Amniotic epithelial cell (primary cell): ENCODE results near the gene SEL1L2.
"Not testable (repeated sequence)": the region's sequence is repeated elsewhere in the genome, so short reads cannot be mapped to it uniquely, and the experiment has no call there.

Source experiments
- DNase-seq: peaks from one replicate; pipeline ENCODE4 v3.0.0-alpha.2; 2010; ENCODE audit warnings: low read depth

The SEL1L2 gene, protein sequence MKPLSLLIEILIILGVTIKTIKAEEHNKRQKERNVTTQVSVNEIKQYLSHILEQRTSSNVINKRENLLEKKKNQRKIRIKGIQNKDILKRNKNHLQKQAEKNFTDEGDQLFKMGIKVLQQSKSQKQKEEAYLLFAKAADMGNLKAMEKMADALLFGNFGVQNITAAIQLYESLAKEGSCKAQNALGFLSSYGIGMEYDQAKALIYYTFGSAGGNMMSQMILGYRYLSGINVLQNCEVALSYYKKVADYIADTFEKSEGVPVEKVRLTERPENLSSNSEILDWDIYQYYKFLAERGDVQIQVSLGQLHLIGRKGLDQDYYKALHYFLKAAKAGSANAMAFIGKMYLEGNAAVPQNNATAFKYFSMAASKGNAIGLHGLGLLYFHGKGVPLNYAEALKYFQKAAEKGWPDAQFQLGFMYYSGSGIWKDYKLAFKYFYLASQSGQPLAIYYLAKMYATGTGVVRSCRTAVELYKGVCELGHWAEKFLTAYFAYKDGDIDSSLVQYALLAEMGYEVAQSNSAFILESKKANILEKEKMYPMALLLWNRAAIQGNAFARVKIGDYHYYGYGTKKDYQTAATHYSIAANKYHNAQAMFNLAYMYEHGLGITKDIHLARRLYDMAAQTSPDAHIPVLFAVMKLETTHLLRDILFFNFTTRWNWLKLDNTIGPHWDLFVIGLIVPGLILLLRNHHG

DNA sequence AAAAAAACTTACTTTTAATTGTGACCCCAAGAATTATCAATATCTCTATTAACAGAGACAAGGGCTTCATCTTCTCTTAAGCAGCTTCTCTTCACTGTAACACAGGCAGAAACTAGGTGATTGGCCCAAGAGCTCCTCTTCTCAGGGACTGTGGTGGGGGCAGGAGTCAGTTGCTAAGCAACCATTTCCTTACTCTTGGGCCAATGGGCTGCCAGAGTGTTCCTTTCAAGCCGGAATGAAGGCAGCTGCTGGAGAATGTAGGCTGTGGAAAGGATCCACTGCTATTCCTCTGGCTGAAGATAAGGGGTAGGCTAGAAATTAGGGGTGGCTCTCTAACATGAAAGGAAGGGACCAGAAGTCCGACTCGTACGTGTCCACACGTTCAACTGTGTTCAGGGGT, at the start of gene SEL1L2:
Gene SEL1L2 (minus strand): TSS at position 150 of the 400 bp plus-strand sequence. CDS start 80 bp downstream, at position 70.
- DNase-seq, result no peak

DNA sequence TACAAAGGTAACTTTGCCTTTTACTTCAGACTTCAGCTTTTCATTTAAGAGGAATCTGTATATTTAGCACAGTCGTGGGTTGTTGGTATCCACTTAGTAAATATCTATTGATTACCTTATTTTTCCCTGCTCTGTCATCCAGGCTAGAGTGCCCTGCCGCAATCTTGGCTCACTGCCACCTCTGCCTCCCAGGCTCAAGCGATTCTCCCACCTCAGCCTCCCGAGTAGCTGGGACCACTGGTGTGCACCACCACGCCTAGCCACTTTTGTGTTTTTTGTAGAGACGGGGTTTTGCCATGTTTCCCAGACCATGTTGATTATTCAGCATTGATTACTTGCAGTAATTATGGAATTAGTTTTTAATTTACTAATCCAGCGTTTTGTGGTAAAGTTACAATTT, 46.2 kb upstream of the SEL1L2 start:
- DNase-seq, result no peak

DNA sequence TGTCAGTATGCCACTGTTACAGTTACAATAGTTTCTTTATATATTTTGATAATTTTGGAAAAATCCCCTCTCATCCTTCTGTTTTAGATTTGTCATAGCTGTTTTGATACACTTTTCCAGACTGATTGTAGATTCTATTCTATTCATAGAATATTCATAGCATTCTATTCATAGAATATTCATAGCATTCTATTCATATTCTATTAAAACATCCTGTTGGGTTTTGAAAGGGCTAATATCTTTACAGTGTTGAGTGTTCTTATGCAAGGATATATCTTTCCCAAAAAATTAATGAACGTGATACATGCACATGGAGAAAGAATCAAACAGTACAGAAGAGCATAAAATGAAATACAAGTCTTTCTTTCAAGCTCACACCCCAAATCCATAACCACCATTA, 42.9 kb upstream of the SEL1L2 start:
- no peak for DNase-seq

DNA sequence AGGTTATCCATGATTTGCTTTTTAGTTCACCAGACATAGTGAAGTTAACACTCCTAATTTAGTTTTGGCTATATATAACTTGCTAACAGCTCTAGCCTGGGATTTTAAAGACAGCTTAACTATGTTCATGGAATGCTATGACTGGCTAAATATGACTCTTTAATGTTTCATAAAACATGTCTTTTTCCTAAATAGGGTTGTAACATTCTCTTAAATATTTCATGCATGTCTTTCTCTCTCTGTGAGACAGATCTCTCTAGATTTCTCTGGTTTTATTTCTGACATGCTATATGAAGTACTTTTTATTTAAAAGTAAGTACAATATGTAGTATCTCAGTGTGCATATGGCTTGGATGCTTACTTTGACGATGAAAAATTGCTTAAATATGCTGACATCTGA, 40.6 kb upstream of the SEL1L2 start:
- DNase-seq, result no peak

DNA sequence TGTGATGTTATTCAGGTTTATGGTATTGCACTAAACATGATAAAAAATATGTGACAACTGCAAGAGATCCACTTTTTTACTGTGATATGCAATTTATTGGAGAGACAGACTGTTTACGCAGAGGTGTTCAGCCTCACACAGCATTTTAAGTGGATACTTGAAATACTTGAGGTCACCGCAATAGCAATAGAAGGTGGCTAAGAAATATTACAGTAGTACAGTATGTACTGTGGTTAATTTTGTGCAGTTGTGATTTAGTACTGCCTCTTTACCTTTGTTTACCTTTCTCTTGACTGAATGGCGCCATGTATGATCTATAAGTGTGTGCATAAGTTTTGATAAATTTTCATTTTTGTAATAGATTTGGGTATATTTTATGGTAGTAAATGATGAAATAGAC, 22.3 kb upstream of the SEL1L2 start:
- no peak for DNase-seq

DNA sequence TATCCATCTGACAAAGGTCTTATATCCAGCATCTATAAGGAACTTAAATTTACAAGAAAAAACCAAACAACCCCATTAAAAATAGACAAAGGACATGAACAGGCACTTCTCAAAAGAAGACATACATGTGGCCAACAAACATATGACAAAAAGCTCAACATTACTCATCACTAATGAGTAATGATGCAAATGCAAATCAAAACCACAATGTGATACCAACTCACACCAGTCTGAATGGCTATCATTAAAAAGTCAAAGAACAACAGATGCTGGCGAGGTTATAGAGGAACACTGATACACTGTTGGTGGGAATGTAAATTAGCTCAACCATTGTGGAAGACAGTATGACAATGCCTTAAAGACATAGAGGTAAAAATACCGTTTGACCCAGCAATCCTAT, 18.8 kb upstream of the SEL1L2 start:
- DNase-seq, result no peak

DNA sequence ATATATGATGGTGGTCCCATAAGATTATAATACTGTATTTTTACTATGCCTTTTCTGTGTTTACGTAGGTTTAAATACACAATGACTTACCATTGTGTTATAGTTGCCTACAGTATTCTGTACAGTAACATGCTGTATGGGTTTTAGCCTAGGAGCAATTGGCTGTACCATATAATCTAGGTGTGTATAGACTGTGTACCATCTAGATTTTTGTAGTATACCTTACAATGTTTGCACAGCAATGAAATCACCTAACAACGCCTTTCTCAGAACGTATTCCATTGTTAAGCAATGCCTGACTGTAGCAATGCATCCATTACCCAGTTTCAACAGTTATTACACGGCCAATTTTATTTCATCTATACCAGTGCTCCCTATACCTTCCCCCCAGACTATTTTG, 15.6 kb upstream of the SEL1L2 start:
- no peak for DNase-seq

DNA sequence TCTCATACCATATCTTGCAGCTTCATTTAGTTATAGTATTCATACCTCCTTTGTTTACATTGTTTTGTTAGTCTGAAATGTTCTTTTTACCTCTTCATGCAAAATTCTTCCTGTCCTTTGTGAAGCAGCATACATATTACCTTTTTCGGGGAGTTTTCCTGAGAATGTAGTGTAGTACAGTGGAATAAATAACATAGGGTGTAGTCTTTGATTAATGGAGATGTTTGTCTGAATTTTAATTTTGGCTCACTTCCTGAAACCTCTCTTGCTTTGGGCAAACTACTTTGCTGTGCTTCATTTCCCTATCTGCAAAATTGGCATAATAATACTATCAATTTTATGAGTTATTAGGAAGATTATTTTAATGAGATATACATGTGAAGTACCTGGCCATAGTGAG, 10.5 kb upstream of the SEL1L2 start:
- no peak for DNase-seq

DNA sequence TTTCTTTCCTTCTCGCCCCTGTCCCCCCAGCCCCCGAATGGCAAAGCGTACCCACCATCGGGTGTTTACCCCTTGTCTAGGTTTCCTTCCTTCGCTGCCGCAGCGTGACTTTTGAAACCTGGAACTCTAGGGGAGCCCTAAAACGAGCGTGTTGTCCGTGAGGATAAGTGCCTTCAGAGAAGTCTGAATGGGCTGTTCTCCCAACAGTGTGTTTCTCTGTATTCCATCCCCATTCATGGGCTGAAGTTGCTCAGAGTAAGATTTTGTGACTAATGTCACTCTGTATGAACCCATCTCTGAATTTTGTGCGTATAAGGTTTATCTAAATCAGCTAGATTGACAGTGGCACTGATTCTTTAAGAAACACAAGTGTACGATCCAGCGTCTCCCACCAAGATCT, 5.9 kb upstream of the SEL1L2 start:
- no peak for DNase-seq

DNA sequence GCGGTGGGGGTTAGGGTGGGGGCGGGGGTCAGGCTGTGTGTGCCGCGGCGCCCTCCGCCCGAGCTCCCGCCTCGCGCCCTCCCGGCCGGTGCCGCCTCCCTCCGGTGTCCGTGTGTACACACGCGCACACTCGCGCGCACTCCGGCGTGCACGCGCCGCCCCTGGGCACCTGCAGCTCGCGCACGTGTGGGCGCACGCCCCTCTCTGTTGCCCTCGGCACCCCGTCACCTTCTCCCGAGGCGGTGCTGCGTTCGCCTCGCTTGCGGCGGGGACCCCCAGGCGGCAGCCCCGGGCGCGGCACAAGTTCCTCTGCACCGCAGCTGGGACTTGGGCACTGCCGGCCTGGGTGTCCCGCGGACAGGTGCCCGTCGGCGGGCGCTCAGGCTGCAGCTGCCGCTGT, 5.4 kb upstream of the SEL1L2 start:
- no peak for DNase-seq

DNA sequence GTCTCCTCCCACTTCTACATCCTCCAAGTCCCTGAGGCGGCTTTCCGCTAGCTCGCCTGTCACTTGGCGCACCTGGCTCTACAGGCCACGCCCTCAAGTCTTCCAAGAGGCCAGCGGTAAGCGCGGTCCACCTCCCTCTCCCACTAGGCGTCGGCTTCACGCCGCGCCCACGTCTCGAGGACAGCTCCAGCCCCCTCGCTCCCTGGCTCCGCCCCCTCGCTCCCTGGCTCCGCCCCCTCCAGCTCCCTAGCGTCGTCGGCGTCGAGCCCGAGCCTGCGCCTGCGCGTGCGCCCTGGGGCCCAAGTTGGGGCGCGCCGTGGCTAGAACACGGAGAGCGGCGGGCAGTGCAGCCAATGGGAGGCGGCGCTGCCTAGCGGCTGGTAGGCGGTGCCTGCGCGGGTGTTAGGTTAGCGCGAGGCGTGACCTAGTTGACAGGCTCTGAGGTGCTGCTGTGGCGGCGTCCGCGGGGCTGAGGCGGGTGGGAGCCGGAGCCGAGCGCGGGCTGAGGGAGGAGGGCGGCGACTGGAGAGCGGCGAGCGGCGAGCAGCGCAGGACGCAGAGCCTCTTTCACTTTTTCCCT, 4.8 kb upstream of the SEL1L2 start, which contains the start of gene MACROD2:
Gene MACROD2 (plus strand): TSS at position 431 of the 580 bp plus-strand sequence.
- DNase-seq, result peak; percentile 72

DNA sequence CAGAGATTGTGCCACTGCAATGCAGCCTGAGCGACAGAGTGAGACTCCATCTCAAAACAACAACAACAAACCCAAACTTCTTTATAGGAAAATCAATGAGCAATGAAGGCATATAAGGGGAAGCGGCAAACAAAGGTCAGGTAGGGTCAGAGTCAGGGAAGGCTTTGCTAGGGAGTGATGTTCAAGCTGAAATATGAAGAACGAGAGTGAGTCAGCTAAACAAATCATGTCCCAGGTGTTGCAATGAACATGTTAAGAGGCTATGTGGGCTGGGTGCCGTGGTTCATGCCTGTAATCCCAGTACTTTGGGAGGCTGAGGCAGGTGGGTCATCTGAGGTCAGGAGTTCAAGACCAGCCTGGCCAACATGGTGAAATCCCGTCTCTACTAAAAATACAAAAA, 1.5 kb upstream of the SEL1L2 start:
- DNase-seq, result not testable (repeated sequence)

DNA sequence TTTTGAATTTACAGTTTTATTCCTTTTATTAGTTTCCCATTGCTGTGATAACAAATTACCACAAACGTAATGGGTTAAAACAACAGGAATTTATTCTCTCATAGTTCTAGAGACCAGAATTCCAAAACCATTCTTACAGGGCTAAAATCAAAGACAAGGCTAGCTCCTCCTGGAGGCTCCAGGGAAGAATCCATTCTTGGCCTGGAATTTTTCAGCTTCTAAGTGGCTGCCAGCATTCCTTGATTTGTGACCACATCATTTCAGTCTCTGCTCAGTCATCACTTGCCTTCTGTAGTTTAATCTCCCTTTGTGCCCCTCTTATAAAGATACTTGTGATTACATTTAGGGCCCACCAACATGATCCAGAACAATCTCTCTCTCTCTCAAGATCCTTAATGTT, 897 bp upstream of the SEL1L2 start:
- DNase-seq, result no peak

DNA sequence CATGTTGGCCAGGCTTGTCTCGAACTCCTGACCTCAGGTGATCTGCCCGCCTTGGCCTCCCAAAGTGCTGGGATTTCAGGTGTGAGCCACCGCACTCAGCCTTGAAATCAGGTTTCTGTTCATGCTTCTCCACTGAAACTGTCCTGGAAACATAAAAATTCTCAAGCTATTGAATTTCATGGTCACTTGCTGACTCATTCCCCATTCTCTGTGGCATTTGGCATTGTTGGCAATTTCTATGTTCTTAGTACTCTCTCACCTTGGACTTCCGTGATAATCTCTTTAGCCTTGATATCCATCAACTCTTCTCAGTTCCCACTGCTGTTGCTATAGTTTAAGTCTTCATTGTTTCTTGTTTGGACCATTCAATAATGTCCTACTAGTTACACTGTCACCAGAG, 6.2 kb downstream of the SEL1L2 start:
- no peak for DNase-seq

DNA sequence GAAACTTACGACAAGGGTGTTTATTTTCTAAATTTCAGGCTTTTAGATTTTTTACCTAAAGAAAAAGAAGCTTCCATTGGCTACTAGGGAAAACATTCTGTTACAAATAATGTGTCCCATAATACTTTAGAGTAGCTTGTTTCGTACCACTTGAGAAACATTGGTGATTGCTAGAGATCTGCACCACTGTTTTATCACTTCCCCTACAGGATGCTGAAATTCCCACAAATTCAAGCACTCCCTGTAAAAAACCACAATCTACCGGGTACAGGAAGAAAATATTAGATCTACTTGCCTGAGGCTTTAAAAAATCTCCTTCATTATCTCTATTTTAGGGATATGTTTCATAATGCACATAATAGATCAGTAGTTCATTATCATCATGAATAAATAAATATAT, 29.9 kb downstream of the SEL1L2 start:
- no peak for DNase-seq

DNA sequence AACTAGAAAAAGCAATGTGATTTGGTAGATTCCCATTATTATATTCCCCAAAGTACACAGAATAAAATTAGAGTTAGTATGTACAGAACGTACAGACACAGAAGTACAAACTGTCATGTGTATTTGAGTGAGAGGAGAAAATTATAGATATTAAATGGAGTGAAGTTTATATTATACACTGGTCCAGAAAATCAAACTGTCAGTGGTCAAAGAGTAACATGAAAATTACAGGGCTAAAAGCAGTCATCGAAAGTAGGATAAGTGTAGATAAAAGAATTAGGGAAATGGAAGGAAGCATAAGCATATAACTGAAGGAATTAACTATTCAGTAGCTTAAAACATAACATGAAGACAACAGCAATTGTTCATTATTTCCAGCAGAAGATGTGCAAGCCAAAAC, 30.3 kb downstream of the SEL1L2 start:
- DNase-seq, result no peak

DNA sequence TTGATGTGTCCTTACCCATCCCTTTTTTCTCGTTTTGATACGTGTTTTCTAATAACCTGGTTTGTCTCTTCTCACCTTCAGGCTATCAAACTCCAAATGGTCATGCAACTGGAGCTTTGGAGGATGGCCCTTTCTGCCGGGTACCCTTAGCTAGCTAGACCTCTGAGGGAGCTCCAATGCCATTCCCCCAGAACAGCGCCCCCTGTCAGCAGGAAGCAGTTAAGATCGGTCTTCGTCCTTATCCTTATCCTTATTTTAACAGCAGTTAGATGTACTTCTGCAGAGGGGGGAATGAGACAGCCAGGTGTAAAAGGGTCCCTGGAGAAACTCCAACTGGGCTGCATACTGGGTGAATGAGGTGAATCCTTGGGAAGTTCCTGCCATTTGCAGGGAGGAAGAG, 37.2 kb downstream of the SEL1L2 start:
- DNase-seq, result no peak

DNA sequence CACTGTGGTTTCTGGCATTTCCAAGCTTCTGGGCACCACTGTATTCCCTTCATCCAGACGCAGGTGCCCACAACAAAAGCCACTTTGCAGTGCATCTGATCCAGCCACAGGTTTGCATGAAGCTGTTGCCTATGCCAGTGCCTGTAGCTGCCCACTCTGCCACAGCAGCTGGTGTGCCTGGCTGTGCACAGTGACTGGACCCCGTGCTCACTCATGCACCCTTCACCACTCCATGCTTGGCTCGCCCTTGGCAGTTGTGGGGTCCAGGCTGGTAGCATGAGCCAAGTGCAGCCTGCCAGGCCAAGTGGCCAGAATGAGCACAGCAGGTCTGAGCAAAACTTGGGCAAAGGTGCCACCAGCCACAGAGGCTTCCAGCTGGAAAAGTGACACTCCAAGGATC, 42.7 kb downstream of the SEL1L2 start:
- DNase-seq, result no peak

DNA sequence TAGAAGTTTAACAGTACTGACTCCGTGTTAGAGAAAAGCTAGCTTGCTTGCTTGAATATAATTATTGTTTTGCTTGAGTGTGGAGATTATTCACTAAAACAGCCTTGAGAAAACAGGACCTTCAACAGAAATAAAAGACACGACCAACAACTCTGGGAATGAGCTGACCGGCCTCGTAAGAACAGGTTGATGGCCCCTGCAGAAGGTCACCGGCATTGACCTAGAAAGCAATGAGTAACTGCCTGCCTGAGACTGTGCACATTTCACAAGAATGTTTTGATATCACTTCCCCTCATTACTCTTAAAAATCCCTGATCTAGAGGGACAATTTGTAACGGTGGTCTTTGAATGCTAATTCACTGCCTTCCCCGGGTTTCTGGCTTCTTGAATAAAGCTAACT, 49.4 kb downstream of the SEL1L2 start:
- DNase-seq, result no peak

DNA sequence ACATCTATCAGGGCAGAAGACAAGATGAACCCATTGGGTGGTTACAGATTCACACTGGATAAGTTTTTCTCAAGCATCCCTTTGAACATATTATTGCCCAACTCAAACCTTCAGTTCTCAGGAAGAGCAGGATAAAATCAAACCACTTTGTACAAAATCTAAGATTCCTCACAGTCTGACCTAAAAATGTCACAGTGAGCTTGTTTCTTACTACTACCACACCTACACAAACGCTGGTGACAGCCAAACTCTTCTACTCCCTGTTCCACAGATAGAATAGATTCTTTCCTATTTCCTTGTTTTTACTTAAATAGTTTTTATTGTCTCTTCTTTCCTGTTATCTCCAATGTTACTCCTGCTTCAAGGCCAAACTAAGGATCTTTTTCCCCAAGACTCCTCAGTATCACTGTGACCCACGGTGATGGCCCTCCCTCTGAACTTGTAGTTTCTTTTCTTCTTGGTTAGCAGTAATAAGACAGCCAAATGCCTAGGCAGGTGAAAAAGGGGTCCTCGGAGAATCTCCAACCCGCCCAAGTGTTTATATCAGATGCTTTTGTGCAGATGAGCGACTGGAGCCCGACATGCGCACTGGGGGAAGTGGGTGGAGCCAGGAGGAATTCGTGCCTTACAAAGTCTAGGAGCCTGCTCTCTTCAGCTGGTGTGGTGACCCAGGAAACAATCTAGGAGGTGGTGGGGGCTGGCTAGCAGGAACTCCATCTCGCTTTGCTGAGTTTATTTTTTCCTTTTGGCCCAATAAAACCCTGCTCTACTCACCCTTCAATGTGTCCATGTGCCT, 53.4 kb downstream of the SEL1L2 start:
- no peak for DNase-seq

DNA sequence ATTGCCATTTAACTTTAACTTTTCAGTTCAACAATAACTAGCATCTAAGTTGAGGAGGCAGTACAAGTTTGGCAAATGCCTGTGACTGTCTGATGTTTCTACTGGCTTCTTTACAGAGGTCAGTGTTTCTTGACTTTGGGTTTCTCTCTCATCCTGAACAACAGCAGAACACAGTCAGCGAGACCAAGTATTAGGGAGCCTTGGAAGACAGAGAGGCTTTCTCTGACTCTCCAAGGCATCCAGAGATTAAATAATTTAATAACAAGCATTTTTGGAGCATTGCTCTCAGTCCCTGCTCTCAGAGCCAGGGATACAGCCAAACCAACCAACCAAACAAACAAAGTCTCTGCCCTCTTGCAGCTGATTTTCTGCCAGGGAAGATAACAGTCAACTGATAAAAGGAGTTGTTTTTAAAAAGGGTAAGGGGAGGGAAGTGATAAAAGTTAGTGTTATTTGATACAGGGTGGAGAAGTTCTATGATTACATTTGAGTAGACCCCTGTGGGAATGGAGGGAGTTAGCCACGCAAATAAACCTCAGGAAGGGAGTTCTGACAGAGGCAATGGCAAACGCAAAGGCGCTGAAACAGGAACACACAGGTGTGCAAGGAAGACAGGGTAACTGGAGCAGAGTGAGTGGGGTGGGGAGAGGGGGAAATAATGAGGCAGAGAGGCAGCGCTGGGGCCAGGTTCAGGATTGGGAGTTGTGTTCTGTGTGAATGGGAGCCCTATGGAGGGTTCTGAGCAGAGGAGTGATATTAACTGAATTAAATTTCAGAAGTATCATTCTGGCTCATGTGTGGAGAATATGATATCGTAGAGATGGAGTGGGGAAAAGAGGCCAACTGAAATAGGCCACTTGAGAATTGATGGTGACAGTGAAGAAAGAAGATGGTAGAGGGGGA, 55.2 kb downstream of the SEL1L2 start:
- no peak for DNase-seq
